ENCODE measurements around the gene ADAMTS7.

GRCh38 chr15:78840661-78841375 lies 29.6 kb upstream of the ADAMTS7 start:
- no peak for TF ChIP-seq CTCF (IDR thresholded peaks at IDR 0.05; ENCODE audit: control extremely low read depth in 1 of 3, insufficient read depth in 1 of 3, low read depth in 1 of 3, low read length in 3 of 3)
- no peak for TF ChIP-seq CBX5 (IDR thresholded peaks at IDR 0.05; ENCODE audit: low read depth, low read length)
- TF ChIP-seq RBBP5 (IDR thresholded peaks at IDR 0.05; ENCODE audit: borderline replicate concordance, low read depth, low read length) = no peak
- no peak for TF ChIP-seq MAFK (IDR thresholded peaks at IDR 0.05; ENCODE audit: low read depth, low read length)
- TF ChIP-seq BRCA1 (IDR thresholded peaks at IDR 0.05; ENCODE audit: low read depth, low read length) = no peak
- TF ChIP-seq POLR2AphosphoS5 (IDR thresholded peaks at IDR 0.05; ENCODE audit: low read depth, low read length) = no peak

Data from H1 (cell line).